Esophagus squamous epithelium (tissue), 4 donors: Measurements from ENCODE around the gene LSMEM2.

ENCODE experiments used
- POLR2A ChIP-seq, 4 donors: fragments of 450-650 bp; IDR thresholded peaks; one replicate each; pipeline ENCODE4 v1.6.1; 2017; ENCODE audit warnings: antibody characterized with exemption in 4 of 4, mild to moderate bottlenecking in 4 of 4, moderate library complexity in 3 of 4
- TF ChIP-seq, protein P1 (sequence below), 6 experiments: fragments of 450-650 bp in 4 of 6; fragments of 200-600 bp in 2 of 6; sonication (generic) in 2 of 6; IDR thresholded peaks; one replicate each; pipeline ENCODE4 v1.5.1; 2016 to 2019; ENCODE audit warnings: antibody characterized with exemption in 6 of 6, mild to moderate bottlenecking in 4 of 6, moderate library complexity in 4 of 6

DNA sequence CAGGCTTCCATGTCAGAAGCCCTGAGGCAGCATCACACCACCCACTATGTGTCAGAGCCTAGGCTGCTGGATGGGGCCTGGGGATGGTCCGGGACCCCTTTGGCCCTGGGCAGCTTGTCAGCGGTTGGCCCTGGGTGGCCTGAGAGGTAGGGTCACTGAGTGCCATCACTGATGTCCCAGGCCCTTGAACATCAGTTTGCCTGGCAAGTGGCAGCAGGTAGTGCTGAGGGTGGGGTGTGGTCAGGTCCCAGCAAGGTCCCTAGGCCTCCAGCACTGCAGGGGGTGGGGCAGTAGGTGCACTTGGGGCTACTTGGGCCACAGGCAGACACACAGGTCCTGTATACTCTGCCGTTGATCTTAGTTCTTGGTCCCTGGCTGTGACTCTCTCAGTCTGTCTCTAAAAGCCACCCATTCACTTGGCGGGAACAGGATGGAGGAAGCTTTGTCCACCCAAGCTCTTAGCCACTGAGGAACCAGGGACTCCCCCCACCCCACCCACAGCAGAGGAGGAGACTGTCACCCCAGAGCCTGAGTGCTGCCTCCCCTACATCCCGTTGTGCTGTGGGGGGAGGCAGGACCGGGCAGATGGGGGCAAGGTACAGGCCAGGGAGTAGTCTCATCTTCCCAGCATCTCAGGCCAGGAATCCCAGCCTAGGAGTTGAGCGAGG lies 37.0 kb upstream of the LSMEM2 start:
- TF ChIP-seq, protein P1, sequence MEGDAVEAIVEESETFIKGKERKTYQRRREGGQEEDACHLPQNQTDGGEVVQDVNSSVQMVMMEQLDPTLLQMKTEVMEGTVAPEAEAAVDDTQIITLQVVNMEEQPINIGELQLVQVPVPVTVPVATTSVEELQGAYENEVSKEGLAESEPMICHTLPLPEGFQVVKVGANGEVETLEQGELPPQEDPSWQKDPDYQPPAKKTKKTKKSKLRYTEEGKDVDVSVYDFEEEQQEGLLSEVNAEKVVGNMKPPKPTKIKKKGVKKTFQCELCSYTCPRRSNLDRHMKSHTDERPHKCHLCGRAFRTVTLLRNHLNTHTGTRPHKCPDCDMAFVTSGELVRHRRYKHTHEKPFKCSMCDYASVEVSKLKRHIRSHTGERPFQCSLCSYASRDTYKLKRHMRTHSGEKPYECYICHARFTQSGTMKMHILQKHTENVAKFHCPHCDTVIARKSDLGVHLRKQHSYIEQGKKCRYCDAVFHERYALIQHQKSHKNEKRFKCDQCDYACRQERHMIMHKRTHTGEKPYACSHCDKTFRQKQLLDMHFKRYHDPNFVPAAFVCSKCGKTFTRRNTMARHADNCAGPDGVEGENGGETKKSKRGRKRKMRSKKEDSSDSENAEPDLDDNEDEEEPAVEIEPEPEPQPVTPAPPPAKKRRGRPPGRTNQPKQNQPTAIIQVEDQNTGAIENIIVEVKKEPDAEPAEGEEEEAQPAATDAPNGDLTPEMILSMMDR (IDR thresholded peaks at IDR 0.05): no peak
- no peak for TF ChIP-seq POLR2A (IDR thresholded peaks at IDR 0.05)
